Activated CD4-positive, CD25-positive, alpha-beta regulatory T cell treated with anti-CD3 and anti-CD28 coated beads, Interleukin-2, amount 50 U/mL, for 72 hours (primary cell): ENCODE measurements around the gene SORBS1.

Experiments used
- DNase-seq: peaks from one replicate; pipeline ENCODE4 v3.0.0; 2021

Gene SORBS1

DNA sequence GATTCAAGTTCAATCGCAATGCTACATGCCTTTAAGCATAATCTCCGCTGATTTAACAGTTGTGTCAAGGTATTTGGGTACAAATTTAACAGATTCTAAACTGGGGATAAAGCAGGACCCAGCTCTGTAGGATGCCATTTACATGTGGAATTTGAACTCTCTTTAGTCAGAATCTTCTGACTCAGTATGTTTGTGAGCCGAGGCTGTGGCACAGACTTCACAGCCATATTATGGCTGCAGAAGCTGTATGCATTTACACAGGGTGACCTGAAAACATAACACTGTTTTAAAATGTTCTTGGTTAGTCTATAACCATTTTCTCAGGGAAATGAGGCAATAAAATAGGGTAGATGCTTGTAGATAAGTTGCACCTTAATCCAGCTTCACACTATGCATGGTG, 279.1 kb downstream of the SORBS1 start:
- DNase-seq: no peak

DNA sequence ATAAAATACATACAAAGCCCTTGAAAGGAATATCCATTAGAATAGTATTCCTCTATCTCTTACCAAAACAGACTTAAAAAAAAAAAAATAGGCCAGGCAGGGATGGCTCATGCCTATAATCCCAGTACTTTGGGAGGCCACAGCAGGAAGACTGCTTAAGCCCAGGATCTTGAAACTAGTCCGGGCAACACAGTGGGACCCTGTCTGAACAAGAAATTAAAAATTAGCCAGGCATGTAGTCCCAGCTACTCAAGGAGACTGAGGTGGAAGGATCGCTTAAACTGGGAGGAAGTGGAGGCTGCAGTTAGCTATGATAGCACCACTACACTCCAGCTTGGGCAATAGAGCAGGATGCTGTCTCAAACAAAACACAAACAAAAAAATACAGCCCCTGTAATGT, 280.0 kb downstream of the SORBS1 start:
- DNase-seq: no peak

DNA sequence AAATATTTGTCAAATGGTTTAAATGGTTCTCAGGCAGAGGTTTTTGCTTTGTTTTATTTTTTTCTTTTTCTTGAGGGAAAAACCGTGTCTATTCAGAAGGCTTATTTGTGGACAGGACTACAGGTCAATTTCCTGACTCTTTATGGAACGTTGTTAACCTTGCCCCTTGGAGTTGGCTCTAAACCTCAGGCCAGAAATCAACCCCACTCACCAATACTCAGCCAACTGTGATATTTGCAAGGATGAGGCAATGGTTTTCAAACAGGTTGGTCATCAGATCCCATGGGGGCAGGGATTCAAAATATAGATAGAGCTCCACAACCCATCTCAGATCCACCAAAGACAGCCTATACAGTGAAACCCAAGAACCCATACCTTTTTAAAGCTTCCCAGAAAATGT, 280.5 kb downstream of the SORBS1 start:
- no peak for DNase-seq

DNA sequence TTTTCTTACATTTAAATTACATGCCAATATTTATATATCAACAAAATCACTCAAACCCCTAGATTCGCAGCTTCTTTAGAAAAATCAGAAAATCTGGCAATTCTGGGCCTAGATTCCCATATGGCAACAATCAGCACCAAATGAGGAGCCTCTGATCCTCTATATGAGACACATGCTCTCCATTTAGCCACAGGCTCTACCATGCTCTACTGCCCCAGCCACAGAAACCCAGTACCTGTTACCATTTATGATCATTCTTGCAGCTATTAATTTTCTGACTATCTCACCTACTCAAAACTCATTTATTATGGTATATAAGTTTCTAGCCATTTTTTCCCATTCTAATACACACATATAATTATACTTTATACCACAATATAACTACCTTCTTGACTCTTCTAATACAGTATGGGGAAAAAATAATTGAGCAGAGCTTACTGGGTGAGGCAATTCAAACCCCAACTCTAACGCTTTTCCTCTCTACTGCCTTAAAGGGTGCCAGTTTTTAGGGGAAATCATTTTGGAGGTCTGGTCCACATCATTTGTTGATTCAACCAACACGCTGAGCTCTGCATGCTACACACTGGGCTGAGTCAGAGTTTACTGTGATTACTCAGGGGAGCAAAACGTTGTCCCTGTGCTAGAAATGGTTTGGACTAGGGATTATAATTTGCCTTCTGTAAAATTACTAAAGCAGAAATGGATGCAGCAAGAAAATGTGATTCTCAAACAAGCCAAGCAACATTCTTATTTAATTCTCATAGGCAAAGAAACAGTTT, 281.9 kb downstream of the SORBS1 start:
- DNase-seq: no peak

DNA sequence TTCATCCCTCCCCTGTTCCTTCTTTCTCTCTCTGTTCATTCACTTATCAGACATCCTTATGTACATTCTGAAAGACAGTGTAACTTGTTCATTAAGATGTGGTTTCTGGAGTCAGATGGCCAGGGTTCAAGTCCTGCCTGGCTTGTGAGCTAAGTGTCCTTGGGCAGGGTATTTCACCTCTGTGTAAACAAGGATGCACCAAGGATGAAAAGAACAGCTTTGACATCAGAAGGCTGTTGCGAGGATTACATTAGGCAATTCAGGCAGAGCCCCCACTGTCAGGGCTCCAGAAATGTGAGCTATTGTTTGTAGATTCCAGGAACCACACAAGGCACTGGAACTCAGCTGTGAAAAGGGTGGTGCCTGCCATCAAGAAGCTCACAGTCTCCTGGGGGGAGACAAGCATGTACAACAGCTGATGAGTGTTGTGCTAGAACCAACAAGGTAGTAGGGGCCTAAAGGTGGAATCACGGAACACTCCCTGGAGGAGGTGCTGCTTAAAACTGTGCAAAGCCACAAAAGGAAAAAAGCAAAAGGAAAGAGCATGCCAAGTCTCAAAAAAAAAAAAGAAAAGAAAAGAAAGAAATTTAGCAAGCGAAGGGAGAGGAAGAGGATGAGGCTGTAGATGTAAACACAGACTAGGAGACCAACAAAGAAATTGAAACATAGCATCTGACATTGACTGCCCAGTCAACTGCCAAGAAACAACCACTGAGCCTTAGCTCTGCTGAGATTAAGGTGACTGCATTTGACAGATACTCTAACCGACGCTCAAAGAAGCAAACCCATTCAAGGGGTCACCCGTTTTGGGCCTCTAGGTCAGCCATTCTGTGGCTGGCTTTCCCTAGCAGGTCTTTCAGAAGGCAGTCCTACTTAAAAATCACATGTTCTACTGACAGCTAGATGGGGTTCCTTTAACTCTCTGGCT, 282.8 kb downstream of the SORBS1 start:
- no peak for DNase-seq

DNA sequence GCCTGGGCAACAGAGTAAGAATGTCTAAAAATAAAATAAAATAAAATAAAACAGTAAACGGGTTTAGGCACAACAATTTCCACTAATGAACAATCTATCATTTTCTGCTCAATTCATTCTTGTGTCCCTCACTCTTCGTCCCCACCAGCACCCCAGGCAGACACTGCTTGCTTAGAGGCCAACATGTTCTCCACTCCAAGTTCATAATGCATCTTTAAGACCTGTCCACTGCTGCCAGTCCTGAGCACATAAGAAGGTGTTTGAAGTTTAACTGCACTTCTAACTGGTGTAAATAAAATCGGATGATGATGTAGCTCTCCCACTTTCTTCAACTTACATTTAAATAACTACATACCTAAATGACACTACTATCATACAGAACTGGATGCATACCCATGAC, 283.6 kb downstream of the SORBS1 start:
- DNase-seq: no peak

DNA sequence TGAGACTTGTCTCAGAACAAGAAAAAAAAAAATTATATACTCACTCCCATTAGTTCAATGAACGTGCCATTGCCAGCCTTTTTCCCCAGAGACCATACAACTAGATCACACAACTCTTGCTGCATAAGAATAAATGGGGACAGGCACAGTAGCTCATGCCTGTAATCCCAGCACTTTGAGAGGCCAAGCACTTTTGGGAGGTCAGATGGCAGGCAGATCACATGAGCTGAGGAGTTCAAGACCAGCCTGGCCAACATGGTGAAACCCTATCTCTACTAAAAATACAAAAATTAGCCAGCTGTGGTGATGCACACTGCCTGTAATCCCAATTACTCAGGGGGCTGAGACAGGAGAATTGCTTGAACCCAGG, 284.0 kb downstream of the SORBS1 start:
- DNase-seq: no peak

DNA sequence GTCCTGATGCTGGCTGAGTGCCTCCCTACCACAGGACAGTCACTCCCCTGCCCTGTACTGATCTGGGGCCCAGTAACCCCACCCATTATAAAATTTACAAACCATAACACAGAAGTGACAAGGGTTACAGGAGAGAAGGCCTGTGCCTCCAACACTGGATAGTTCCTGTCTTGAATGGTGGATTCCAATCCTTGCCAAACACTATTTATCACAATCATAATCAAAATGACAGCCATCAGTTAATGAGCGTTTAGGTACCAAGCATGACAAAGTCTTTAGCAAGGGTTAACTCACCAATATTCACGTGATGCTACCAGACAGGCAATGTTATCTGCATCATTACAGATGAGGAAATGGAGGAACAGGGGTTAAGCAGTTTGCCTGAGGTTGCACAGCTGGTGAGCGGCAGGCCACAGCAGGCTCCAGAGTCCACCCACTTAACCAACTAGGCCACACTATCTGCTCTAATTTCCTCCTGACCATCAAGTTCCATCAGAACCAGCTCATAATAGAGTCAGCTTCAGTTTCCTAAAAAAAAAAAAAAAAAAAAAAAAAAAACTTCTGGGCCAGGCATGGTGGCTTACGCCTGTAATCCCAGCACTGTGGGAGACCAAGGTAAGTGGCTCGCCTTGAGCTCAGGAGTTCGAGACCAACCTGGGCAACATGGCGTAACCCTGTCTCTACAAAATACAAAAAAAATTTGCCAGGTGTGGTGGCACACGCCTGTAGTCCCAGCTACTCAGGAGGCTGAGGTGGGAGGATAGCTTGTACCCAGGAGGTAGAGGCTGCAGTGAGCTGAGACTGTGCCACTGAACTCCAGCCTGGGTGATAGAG, 284.6 kb downstream of the SORBS1 start:
- DNase-seq: no peak

DNA sequence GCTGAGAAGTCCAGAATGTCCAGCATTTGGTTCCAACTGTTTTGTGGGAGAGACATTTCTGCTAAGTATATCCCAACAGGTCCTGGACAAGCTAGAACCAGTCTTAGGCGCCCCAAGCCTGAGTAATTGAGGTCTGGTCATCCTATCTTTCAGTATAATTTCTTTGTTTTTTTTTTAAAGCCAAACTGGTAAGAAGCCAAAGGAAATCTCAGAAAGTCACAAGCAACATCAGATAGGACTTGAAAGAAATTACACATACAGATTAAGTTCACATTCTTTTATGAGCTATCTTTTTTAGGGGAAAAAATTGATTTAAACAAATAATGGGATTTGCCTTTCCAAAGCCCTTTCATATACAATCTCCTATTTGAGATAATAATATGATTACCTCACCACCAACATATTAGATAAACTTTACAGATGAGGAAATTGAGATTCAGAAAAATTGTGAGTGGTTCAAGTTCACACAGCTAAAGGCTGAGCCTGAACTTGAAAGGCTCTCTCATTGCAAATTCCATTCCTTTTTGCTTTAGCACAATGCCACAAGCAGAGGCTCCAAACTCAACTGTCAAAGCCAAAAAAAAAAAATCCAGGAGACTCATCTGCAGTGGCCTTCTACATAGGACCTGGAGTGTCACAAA, 285.3 kb downstream of the SORBS1 start:
- no peak for DNase-seq

DNA sequence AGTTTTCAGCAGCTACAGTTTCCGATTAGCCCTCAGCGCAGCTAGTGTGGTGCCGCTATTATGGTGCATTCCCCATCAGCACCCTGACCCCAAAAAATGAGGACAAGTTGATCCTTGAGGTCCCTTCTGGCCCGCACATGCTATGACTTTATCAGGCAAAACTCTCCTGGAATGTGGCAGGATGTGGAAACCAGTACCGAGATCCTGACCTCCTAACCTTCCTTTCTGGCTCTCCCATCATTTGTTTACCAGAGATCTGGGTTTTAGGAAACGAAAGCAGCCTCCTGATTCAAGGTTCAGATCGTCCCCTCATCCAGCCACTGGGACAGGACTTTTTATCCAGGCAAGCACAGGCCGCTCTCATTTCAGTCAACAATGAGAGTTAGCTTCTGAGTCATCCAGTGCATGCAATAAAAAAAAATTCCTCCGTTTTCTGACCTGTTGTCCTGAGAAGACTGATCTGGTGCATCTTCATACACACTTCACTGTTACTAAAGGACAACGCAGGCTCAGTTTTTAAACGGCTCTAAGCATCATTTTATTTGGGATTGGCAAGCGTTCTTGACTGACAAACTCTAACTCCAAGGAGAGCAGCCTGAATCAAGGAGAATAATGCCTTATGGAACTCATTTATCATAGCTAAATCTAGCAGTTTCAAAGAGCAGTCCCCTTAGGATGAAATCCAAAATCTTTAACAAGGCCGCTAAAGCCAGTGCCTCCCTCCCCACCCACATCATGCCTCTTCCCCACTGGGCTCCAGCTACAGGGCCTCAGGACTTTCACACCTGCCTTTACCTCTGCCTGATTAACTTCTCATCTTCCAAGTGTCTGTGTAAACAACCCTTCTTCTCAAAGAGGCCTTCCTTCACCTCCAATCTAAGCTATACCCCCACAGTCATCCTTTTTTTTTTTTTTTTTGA, 287.5 kb downstream of the SORBS1 start:
- DNase-seq: no peak

DNA sequence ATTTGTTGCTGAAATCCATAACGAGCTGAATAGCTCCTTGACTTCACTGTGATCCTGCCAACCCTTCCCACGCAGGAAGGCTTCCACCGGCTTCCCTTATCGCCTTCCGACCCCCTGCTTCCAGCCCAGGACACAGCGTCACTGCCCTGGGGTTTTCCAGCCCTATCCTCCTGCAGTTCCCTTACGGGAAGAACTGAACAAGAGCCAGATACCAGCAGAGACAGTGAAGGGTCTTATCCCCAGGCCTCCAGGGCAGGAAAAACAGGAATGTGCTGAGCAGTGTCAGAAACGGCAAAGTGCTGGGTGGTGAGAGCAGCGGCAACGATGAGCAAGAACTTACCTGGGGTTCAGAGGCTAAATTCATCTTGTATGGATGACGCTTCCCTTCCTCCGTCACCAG, 292.7 kb downstream of the SORBS1 start:
- no peak for DNase-seq

DNA sequence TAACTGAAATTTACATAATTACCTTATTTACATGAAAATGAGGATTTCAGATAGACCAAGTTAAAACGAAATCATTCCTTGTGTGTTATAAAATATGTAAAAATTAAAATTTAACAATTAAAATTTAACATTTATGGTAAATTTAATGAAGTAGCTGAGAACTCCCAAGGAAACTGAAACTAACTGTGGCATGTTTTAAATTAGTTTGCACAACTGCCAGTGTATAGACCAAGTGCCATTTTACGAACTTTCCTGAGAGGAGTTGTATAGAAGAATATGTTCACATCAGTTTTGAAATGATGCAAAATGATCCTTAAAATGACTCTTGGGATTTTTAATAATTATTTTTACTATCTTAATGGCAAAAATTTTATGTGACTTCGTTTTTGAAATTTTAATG, 293.9 kb downstream of the SORBS1 start:
- DNase-seq: no peak

DNA sequence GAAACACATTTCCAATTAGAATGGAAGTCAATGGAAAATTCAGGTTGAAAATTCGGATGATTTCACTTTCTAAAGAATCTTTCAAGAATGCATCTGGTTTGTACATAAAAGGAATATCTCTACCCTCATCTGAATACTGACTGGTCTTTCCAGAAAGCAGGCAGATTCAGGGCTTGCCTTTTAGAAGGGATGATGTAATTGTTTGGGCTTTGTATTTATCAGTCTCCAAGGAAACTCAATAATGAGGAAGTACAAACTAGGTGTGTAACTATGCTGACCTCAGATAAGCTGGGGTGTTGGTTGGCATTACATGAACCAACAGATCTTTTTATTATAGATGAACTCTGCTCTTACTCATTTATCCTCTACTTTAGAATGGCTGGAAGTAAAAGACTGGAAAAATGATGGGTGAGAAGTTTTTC, 294.5 kb downstream of the SORBS1 start:
- no peak for DNase-seq

DNA sequence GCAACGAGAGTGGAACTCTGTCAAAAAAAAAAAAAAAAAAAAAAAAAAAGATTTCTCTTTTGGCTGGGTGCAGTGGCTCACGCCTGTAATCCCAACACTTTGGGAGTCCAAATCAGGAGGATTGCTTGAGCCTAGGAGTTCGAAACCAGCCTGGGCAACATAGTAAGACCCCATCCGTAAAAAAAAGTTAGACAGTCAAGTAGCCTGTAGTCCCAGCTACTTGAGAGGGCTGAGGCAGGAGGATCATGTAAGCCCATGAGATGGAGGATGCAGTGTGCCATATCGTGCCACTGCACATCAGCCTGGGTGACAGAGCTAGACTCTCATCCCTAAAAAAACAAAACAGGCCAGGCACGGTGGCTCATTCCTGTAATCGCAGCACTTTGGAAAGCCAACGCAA, 295.6 kb downstream of the SORBS1 start:
- no peak for DNase-seq

DNA sequence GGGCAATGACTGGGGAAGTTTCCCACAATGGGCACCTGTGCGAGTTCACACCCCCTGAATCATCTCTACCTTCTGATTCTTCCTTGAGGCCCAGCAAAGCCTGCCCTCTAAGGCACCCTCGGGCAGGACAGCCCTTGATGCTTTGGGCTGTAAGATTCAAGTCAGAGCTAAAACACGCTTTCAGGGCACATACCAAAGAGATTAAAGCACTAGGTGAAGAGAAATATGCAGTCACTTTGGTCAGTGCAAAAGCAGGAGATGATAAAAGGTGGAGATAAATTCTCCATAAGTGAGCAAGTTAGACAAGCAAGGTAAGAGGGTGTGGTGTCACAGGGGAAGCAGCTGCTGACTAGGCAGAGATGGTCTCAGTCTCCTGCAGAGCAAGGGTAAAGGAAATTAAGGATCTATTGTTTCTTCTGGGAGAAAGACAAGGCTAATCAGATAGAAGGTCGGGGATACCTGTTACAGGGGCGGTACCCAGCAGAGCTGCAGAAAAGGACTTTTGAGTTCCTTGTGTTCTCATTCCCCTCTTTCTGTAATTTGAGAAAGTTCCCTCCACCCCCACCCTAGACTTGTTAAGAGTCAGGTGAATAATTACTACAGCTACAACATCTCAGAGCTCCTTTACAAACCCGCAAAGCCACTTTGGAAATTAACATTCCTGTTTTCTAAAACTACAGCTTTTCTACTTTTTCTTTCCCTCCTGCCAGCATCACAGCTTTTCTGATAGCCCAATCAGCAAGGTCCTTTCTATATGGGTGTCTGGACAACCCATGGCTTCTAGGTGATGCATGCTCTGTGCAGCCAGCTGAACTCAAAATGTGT, 296.7 kb downstream of the SORBS1 start:
- DNase-seq: no peak

DNA sequence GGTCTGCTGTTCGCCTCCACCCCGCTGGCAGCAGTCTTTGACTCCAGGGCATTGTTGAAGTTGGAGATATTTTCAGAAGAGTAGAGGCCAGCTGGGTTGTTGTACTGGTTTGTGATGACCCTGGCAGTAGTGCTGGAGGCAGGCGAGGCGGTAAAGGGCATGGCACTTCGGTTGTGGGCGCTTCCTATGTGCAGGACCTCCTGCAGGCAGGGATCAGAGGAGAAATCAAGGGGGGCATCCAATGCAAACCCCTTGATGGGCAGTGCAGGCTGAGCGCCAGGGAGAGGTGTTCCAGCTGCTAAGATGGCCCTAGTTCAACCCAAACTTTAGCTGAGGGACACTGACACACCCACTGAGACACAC, 297.3 kb downstream of the SORBS1 start:
- DNase-seq: no peak

DNA sequence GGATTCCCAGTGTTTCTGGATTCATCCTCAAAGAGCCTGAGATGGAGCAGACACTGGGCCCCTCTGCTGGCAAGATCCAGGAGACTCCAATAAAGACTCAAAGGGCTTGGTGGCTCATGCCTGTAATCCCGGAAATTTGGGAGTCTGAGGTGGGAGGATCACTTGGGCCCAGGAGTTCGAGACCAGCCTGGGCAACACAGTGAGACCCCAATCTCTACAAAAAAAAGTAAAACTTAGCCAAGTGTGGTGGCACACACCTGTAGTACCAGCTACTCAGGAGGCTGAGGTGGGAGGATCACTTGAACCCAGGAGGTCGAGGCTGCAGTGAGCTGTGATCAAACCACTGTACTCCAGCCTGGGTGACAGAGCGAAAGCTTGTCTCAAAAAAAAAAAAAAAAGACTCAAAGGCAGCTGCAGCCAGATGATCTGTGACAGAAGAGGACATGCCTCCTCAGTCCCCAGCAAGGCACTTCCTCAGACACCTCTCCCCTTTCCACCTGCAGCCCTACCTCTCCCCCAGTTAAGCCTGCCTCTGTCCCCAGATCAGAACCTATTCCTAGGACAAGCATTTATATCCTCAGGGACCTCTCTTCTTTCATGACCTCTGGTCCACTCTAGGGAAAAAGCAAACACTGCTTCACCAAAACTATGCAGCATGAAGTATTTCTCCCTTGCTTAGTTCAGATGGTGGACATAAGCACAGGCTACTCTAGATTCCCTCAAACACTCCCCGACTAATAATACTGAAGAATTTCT, 298.2 kb downstream of the SORBS1 start:
- DNase-seq: no peak

DNA sequence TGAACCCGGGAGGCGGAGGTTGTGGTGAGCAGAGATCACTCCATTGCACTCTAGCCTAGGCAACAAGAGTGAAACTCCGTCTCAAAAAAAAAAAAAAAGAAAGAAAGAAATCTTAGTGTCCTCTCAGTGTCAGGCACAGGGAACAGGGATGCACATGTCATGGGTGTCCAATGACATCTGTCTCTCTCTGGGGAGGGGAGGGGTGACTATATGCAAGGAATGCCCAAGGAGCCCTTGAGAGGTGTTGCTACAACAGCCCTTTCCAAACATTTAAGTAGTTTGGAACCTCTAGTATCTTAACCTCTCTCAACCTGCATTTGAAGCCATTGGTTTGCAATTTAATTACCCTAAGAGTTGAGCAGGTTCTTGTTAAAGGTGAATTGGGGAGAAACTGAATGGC, 299.2 kb downstream of the SORBS1 start:
- no peak for DNase-seq
